ENCODE measurements around the gene PDE8A. TPM values are rescaled to one million over a fixed set of nuclear protein-coding genes. Genes with fewer than 3 reads are reported as not detected.
A peak's percentile ranks its signal among the peaks of the same experiment; 100 is the strongest.

PDE8A gene
- total RNA-seq, 1 experiment from 2014 or later = 44.2 TPM

DNA sequence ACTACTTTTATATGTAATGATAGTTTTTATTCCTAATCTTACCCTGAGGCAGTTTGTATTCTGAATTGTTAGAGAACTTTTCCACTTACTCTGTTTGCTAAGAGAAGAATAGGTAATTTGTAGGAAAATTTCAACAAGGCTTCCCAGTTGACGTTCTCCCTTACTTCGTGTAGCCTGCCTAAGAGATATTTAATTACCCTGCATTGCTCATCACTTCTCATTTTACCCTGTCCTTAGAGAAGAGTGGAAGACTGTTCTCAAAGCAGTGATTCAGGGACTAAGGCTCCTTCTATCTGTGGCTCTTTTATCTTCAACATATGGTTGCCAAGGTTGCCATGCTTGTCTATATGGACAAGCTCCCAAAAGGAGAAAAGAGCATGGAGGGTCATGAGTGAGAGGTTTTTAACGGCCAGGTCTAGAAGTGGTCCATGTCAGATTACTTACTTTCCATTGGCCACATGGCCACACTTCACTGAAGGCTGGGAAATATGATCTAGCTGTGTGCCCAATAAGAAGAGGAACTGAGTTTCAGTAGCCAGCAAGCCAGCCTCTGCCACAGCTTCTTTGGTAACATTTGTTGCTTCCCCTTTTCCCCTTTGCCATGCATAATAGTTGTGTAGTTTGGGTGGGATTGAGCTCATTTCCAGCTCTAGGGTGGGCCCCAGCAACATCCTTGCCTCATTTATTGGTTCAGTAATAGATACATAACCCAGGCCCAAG is 22.1 kb downstream of the PDE8A start:
- CTCF ChIA-PET = no interaction called here
- BruUV-seq (replicated peaks) = no TSS peak
- no peaks in the 10 kb centered on the region for H3K4me1 ChIP-seq (ENCODE audit: insufficient read depth, low read length)

DNA sequence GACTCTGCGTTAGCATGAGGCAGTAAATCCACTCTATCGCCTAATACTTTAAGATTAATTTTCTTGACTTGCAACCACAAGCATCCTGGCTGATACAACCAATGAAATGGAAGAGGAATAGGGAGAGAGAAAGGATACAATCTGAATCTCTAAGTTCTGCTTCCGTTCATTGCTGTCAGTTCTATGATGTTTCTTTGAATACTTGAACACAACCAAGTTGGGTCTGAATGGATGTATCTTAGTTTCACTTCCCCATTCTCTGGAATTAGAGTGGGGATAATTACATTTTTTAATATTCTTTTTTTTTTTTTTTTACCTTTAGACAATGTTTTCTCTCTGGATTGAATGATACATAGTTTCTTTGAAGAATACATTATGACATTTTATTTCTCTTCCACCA is 22.9 kb downstream of the PDE8A start:
- ChIA-PET POLR2A (ENCODE audit: unreplicated experiment) (no interaction called here), CTCF (no interaction called here)
- Histone ChIP-seq H3K9ac (ENCODE audit: low read length) (no peak overlapping the region), H3K79me2 (ENCODE audit: low read length) (peaks cover 98% of the 10 kb centered on the region), H3K4me3 (ENCODE audit: low read length) (no peak overlapping the region), H3K27me3 (ENCODE audit: low read length) (no peaks in the 10 kb centered on the region), H3K27ac (ENCODE audit: low read length) (no peak overlapping the region), H3K4me2 (ENCODE audit: low read length) (no peak overlapping the region), H3K4me1 (ENCODE audit: insufficient read depth, low read length) (no peaks in the 10 kb centered on the region), H3F3A (ENCODE audit: low read length, unreplicated experiment) (no peaks in the 10 kb centered on the region), H3K9me2 (replicated peaks; ENCODE audit: low read length) (no peaks in the 10 kb centered on the region), H3K9me3 (ENCODE audit: low read length) (no peaks in the 10 kb centered on the region), H2AFZ (ENCODE audit: low read length) (no peak overlapping the region), H4K20me1 (ENCODE audit: low read length) (peaks cover 25% of the 10 kb centered on the region), H3K36me3 (ENCODE audit: low read depth, low read length) (peaks cover 4% of the 10 kb centered on the region; the same call in 1 of the 2 replicates)
- TF ChIP-seq EZH2 (IDR thresholded peaks at IDR 0.05; ENCODE audit: low read length, unreplicated experiment) (no peak), EZH2phosphoT487 (IDR thresholded peaks at IDR 0.05; ENCODE audit: borderline replicate concordance, low read length) (no peak)
- TF ChIP-seq, protein P1, sequence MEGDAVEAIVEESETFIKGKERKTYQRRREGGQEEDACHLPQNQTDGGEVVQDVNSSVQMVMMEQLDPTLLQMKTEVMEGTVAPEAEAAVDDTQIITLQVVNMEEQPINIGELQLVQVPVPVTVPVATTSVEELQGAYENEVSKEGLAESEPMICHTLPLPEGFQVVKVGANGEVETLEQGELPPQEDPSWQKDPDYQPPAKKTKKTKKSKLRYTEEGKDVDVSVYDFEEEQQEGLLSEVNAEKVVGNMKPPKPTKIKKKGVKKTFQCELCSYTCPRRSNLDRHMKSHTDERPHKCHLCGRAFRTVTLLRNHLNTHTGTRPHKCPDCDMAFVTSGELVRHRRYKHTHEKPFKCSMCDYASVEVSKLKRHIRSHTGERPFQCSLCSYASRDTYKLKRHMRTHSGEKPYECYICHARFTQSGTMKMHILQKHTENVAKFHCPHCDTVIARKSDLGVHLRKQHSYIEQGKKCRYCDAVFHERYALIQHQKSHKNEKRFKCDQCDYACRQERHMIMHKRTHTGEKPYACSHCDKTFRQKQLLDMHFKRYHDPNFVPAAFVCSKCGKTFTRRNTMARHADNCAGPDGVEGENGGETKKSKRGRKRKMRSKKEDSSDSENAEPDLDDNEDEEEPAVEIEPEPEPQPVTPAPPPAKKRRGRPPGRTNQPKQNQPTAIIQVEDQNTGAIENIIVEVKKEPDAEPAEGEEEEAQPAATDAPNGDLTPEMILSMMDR (conservative IDR thresholded peaks at IDR 0.05; ENCODE audit: low read depth, low read length) = no peak
- no TSS peak for BruUV-seq (replicated peaks)
- ATAC-seq (no peak), DNase-seq (no peak)
- intact Hi-C loops (cut with micrococcal nuclease) = no loop called here

More for the DNA sequence above, 22.1 kb downstream of the PDE8A start:
- peaks cover 25% of the 10 kb centered on the region for H4K20me1 ChIP-seq (ENCODE audit: low read length)
- no peak for DNase-seq
- H3F3A ChIP-seq (ENCODE audit: low read length, unreplicated experiment) = no peaks in the 10 kb centered on the region
- no peak overlapping the region for H2AFZ ChIP-seq (ENCODE audit: low read length)
- no peak for ATAC-seq
- intact Hi-C loops (cut with micrococcal nuclease) = no loop called here
- H3K4me3 ChIP-seq (ENCODE audit: low read length) = no peak overlapping the region
- H3K4me2 ChIP-seq (ENCODE audit: low read length) = no peak overlapping the region
- no peak overlapping the region for H3K9ac ChIP-seq (ENCODE audit: low read length)
- H3K36me3 ChIP-seq (ENCODE audit: low read depth, low read length) = peaks cover 4% of the 10 kb centered on the region; the same call in 1 of the 2 replicates
- no peaks in the 10 kb centered on the region for H3K9me3 ChIP-seq (ENCODE audit: low read length)
- TF ChIP-seq EZH2 (IDR thresholded peaks at IDR 0.05; ENCODE audit: low read length, unreplicated experiment) (no peak), EZH2phosphoT487 (IDR thresholded peaks at IDR 0.05; ENCODE audit: borderline replicate concordance, low read length) (no peak)
- TF ChIP-seq, protein P1 (conservative IDR thresholded peaks at IDR 0.05; ENCODE audit: low read depth, low read length) = no peak
- POLR2A ChIA-PET (ENCODE audit: unreplicated experiment) = no interaction called here
- H3K27ac ChIP-seq (ENCODE audit: low read length) = no peak overlapping the region
- no peaks in the 10 kb centered on the region for H3K9me2 ChIP-seq (replicated peaks; ENCODE audit: low read length)
- H3K27me3 ChIP-seq (ENCODE audit: low read length) = no peaks in the 10 kb centered on the region
- peaks cover 98% of the 10 kb centered on the region for H3K79me2 ChIP-seq (ENCODE audit: low read length)

DNA sequence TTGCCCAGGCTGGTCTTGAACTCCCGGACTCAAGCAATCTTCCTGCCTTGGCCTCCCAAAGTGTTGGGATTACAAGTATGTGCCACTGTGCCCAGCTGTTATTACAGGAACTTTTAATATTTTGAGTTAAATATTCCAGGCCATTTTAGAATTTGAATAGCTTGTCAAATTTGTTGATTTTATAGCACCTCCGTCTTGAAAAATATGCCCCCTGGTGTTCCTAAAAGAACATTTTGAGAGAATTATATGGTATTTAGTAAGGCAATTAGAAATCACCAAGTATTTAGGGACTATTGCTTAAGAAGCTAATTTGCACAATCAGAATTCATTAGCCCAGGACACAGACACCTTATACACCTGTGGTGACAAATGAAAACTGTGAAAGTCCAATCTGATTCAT is 23.7 kb downstream of the PDE8A start:
- Histone ChIP-seq H3K9ac (ENCODE audit: low read length) (no peak overlapping the region), H3K36me3 (ENCODE audit: low read depth, low read length) (peaks cover 4% of the 10 kb centered on the region; the same call in 1 of the 2 replicates), H3K27ac (ENCODE audit: low read length) (no peak overlapping the region), H3K79me2 (ENCODE audit: low read length) (peaks cover 98% of the 10 kb centered on the region), H2AFZ (ENCODE audit: low read length) (no peak overlapping the region), H3K9me2 (replicated peaks; ENCODE audit: low read length) (no peaks in the 10 kb centered on the region), H4K20me1 (ENCODE audit: low read length) (peaks cover 33% of the 10 kb centered on the region), H3K4me3 (ENCODE audit: low read length) (no peak overlapping the region), H3K4me1 (ENCODE audit: insufficient read depth, low read length) (no peaks in the 10 kb centered on the region), H3F3A (ENCODE audit: low read length, unreplicated experiment) (no peaks in the 10 kb centered on the region), H3K27me3 (ENCODE audit: low read length) (no peaks in the 10 kb centered on the region), H3K4me2 (ENCODE audit: low read length) (no peak overlapping the region), H3K9me3 (ENCODE audit: low read length) (no peaks in the 10 kb centered on the region)
- no TSS peak for BruUV-seq (replicated peaks)
- POLR2A ChIA-PET (ENCODE audit: unreplicated experiment) = no interaction called here
- no peak for ATAC-seq
- DNase-seq = no peak
- intact Hi-C loops (cut with micrococcal nuclease) = no loop called here
- CTCF ChIA-PET = interaction anchor here (0.7 kb wide), 1 partner anchor 52 kb away, joined by 3 read pairs; no protein-coding TSS in a partner anchor
- no peak for TF ChIP-seq EZH2 (IDR thresholded peaks at IDR 0.05; ENCODE audit: low read length, unreplicated experiment)
- TF ChIP-seq, protein P1 (conservative IDR thresholded peaks at IDR 0.05; ENCODE audit: low read depth, low read length) = peak; percentile 52; the same call in 1 of the 2 replicates
- no peak for TF ChIP-seq EZH2phosphoT487 (IDR thresholded peaks at IDR 0.05; ENCODE audit: borderline replicate concordance, low read length)

Data from PC-3 (cell line).